Measurements from ENCODE around the gene POLN. TPM values are rescaled to one million over a fixed set of nuclear protein-coding genes. Genes with fewer than 3 reads are reported as not detected.

The POLN gene
- total and polyA plus RNA-seq, 8 donors, result 2.7 to 5.7 (median 3.9) TPM

GRCh38 chr4:2071912-2072867 is 169.7 kb downstream of the POLN start:
- H3K4me1 ChIP-seq, result no peaks in the 10 kb centered on the region
- no peak for TF ChIP-seq CTCF (IDR thresholded peaks at IDR 0.05)

GRCh38 chr4:2071252-2071911 is 170.5 kb downstream of the POLN start:
- peak in 1 of 4 donors; percentile 67 for DNase-seq
- ATAC-seq, result no peak
- no peaks in the 10 kb centered on the region for H3K9me3 ChIP-seq
- H3K36me3 ChIP-seq, result no peaks in the 10 kb centered on the region
- intact Hi-C loops (cut with DNase I), result no loop called here
- TF ChIP-seq CTCF (IDR thresholded peaks at IDR 0.05), result no peak
- peaks cover 0 to 56% of the 10 kb centered on the region in 2 donors for H3K27me3 ChIP-seq
- H3K4me1 ChIP-seq, result no peaks in the 10 kb centered on the region
- H3K27ac ChIP-seq, result no peak overlapping the region
- H3K4me3 ChIP-seq, result no peak overlapping the region

More at GRCh38 chr4:2071912-2072867, 169.7 kb downstream of the POLN start:
- H3K27ac ChIP-seq, result no peak overlapping the region
- no peaks in the 10 kb centered on the region for H3K9me3 ChIP-seq
- ATAC-seq (no peak), DNase-seq (peak in 2 of 4 donors; percentile 44 to 71)
- no peak overlapping the region for H3K4me3 ChIP-seq
- H3K36me3 ChIP-seq, result no peaks in the 10 kb centered on the region
- intact Hi-C loops (cut with DNase I), result no loop called here
- peaks cover 0 to 48% of the 10 kb centered on the region in 2 donors for H3K27me3 ChIP-seq

- Histone ChIP-seq H3K27me3 (peaks cover 0 to 62% of the 10 kb centered on the region in 2 donors), H3K4me1 (no peaks in the 10 kb centered on the region), H3K36me3 (no peaks in the 10 kb centered on the region), H3K4me3 (no peak overlapping the region), H3K27ac (no peak overlapping the region), H3K9me3 (no peaks in the 10 kb centered on the region)
- intact Hi-C loops (cut with DNase I), result no loop called here
- DNase-seq (peak in 1 of 4 donors; percentile 45), ATAC-seq (no peak)
- TF ChIP-seq CTCF (IDR thresholded peaks at IDR 0.05), result no peak
Measured at GRCh38 chr4:2070421-2071251, 171.3 kb downstream of the POLN start.

- H3K4me1 ChIP-seq, result no peaks in the 10 kb centered on the region
- H3K36me3 ChIP-seq, result no peaks in the 10 kb centered on the region
- DNase-seq, result peak in 1 of 4 donors; percentile 65
- no peak for TF ChIP-seq CTCF (IDR thresholded peaks at IDR 0.05)
- ATAC-seq, result no peak
- intact Hi-C loops (cut with DNase I), result no loop called here
- no peak overlapping the region for H3K27ac ChIP-seq
- H3K4me3 ChIP-seq, result no peak overlapping the region
- no peaks in the 10 kb centered on the region for H3K9me3 ChIP-seq
- peaks cover 0 to 66% of the 10 kb centered on the region in 2 donors for H3K27me3 ChIP-seq
Measured at GRCh38 chr4:2069986-2070385, 171.9 kb downstream of the POLN start.

Measured in left lung (tissue), 10 donors.